HepG2 (cell line): ENCODE measurements around the gene POC1A. TPM values are rescaled to one million over a fixed set of nuclear protein-coding genes. Genes with fewer than 3 reads are reported as not detected.
A peak's percentile ranks its signal among the peaks of the same experiment; 100 is the strongest.

Experiments
- ATAC-seq: fragments of 200-7000 bp; cut with Tn5 transposase; 3 replicates; pipeline ENCODE4 v1.9.1; 2020; ENCODE audit warnings: mild to moderate bottlenecking, moderate library complexity
- BruUV-seq: library from RNA; stranded (reverse); fragments of 400-500 nt; replicated peaks from 2 replicates; lab custom pipeline; 2021; lab: Mats Ljungman, UMichigan
- CTCF ChIA-PET: fragments of 300-600 bp; formaldehyde crosslinking; extraction: SDS; loops from one replicate; lab custom pipeline; 2021; ENCODE audit warnings: low total read pairs, inconsistent platforms, low intra/inter-chr PET ratio; lab: Yijun Ruan, JAX
- POLR2A ChIA-PET: fragments of 350-600 bp; sonication (Branson Sonifier 250); formaldehyde crosslinking; loops from one replicate; lab custom pipeline; 2020; ENCODE audit warnings: antibody characterized with exemption, inconsistent platforms; lab: Yijun Ruan, JAX
- DNase-seq: peaks from one replicate; pipeline ENCODE4 v3.0.0-alpha.2; 2015; ENCODE audit warnings: low spot score
- FAIRE-seq: peaks from 3 replicates; lab custom pipeline; 2011; peaks lifted over from hg19 to GRCh38; lab: Jason Lieb, UNC
- H2AFZ ChIP-seq: one replicate; pipeline ENCODE4 v1.6.1; 2011; ENCODE audit warnings: low read length, inconsistent platforms
- H3K27ac ChIP-seq: fragments of 300-600 bp; 3 replicates; pipeline ENCODE4 v1.8.0; 2011; ENCODE audit warnings: mixed run types, mild to moderate bottlenecking, mixed read lengths, low read length, inconsistent platforms; ENCODE audit not compliant: insufficient read depth; ENCODE audit errors: extremely low read length
- H3K27me3 ChIP-seq, 2 experiments: fragments of 200-600 bp in 1 of 2; 2 replicates in 1 of 2; 3 replicates in 1 of 2; pipeline versions ENCODE4 v1.6.0 to v1.8.0; 2011; ENCODE audit warnings: low read length in 2 of 2, mild to moderate bottlenecking in 2 of 2, moderate library complexity in 2 of 2, inconsistent platforms in 1 of 2; ENCODE audit not compliant: insufficient read depth in 2 of 2, control insufficient read depth in 1 of 2
- H3K36me3 ChIP-seq, 2 experiments: fragments of 200-600 bp in 1 of 2; replicated peaks in 1 of 2; 2 replicates in 1 of 2; 3 replicates in 1 of 2; pipeline versions ENCODE4 v1.5.1 to v1.8.0; 2011; ENCODE audit warnings: low read length in 2 of 2, inconsistent platforms in 1 of 2; ENCODE audit not compliant: insufficient read depth in 2 of 2, control insufficient read depth in 1 of 2
- H3K4me1 ChIP-seq: 2 replicates; pipeline ENCODE4 v1.5.1; 2012; ENCODE audit warnings: low read length, inconsistent platforms; ENCODE audit not compliant: insufficient read depth
- H3K4me2 ChIP-seq: 2 replicates; pipeline ENCODE4 v1.6.0; 2011; ENCODE audit warnings: low read depth, low read length, inconsistent platforms
- H3K4me3 ChIP-seq, 3 experiments: fragments of 200-600 bp in 1 of 3; sonication (generic), shearing (Covaris generic) in 1 of 3; replicated peaks in 1 of 3; 2 replicates each; pipeline ENCODE4 v1.5.1; 2011 to 2016; ENCODE audit warnings: low read length in 3 of 3, inconsistent platforms in 2 of 3, low read depth in 2 of 3, mild to moderate bottlenecking in 2 of 3, control low read depth in 1 of 3, mixed read lengths in 1 of 3; ENCODE audit not compliant: insufficient read depth in 1 of 3
- H3K79me2 ChIP-seq: one replicate; pipeline ENCODE4 v1.6.1; 2011; ENCODE audit warnings: low read length, inconsistent platforms; ENCODE audit not compliant: insufficient read depth
- H3K9ac ChIP-seq: 2 replicates; pipeline ENCODE4 v1.6.0; 2011; ENCODE audit warnings: mild to moderate bottlenecking, low read depth, low read length, inconsistent platforms; ENCODE audit not compliant: insufficient read depth
- H3K9me3 ChIP-seq: 2 replicates; pipeline ENCODE4 v1.5.1; 2012; ENCODE audit warnings: mild to moderate bottlenecking, low read length
- H4K20me1 ChIP-seq: 2 replicates; pipeline ENCODE4 v1.6.0; 2011; ENCODE audit warnings: inconsistent platforms, mild to moderate bottlenecking, low read length, moderate library complexity; ENCODE audit not compliant: insufficient read depth
- MEF2D ChIP-seq: sonication (generic); formaldehyde crosslinking; IDR thresholded peaks from 2 replicates; pipeline ENCODE4 v1.5.1; 2020; ENCODE audit warnings: mild to moderate bottlenecking, missing genetic modification reagents
- ZC3H4 ChIP-seq: sonication (generic); formaldehyde crosslinking; IDR thresholded peaks from 2 replicates; pipeline ENCODE4 v1.4.0; 2020; ENCODE audit warnings: missing genetic modification reagents, borderline replicate concordance
- ZNF431 ChIP-seq: sonication (generic); formaldehyde crosslinking; IDR thresholded peaks from 2 replicates; pipeline ENCODE4 v1.9.0; 2022; ENCODE audit warnings: missing genetic modification reagents, low read depth, mild to moderate bottlenecking, borderline replicate concordance
- WGBS: methylation state at CpG from one replicate; pipeline ENCODE4 v1.1.6; 2017; ENCODE audit warnings: low lambda C conversion rate; 5-methylcytosine and 5-hydroxymethylcytosine counted together
- in situ Hi-C: cut with HindIII; loops from 2 replicates; pipeline ENCODE4 v1.10.0; 2017; ENCODE audit warnings: low pct_unique_long_range_greater_than_20kb; ENCODE audit not compliant: extremely low pct_ligation_motif_present
- intact Hi-C: fragments of 100-400 bp; cut with micrococcal nuclease; formaldehyde crosslinking; loops from one replicate; pipeline ENCODE4 v1.10.0; 2022; ENCODE audit not compliant: unreplicated experiment
- polyA plus RNA-seq, 8 experiments: library from polyadenylated mRNA; depleted of rRNA in 3 of 8; stranded (reverse) in 7 of 8; unstranded in 1 of 8; fragments of >200 nt; fragmentation: Illumina TruSeq in 4 of 8; extraction: Trizol in 4 of 8; gene quantifications; 2 replicates each; pipeline versions ENCODE4 v1.2.1 to v1.2.3, GENCODE V29; 2011 to 2016; ENCODE audit warnings: low read depth in 4 of 8, missing spikeins in 1 of 8, mixed read lengths in 1 of 8; ENCODE audit not compliant: insufficient read depth in 1 of 8
- total RNA-seq, 5 experiments: library from RNA; depleted of rRNA; stranded (reverse); fragments of >200 nt; fragmentation: Illumina TruSeq; extraction: Trizol; gene quantifications; 2 replicates each; pipeline ENCODE4 v1.2.3, GENCODE V29; 2016; ENCODE audit warnings: low read depth in 1 of 5
- TF ChIP-seq, protein P1 (sequence below): sonication (generic); formaldehyde crosslinking; IDR thresholded peaks from 2 replicates; pipeline ENCODE4 v1.4.0; 2020; ENCODE audit warnings: missing genetic modification reagents
- TF ChIP-seq, protein P2 (sequence below): sonication (generic); formaldehyde crosslinking; IDR thresholded peaks from 2 replicates; pipeline ENCODE4 v1.4.0; 2020; ENCODE audit warnings: missing genetic modification reagents

The POC1A gene
- total and polyA plus RNA-seq, 2 of the 13 experiments (the other 11 are each of a cell fraction or from before 2014, with no cell fraction given) = 14.6 to 20.0 TPM

DNA sequence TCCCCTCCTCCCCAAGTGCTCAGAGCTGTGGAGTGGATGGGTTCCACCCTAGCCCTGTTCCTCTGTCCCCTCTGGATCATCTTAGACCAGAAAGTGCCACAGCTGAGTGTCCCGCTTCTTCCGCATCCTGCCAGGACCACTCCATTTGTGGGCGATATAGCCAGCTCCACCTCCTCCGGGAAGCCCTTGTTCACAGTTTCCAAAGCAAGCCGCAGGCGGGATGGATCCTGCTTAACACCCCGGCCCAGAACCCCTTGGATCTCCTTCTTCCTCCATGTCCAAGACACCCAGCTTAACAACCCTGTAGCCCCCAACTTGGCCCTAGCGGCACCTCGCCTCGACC is 43.2 kb upstream of the POC1A start:
- no TSS peak for BruUV-seq

More for the DNA sequence above, 43.2 kb upstream of the POC1A start:
- Histone ChIP-seq H3K4me2 (peak overlapping the region; percentile 90), H3K4me1 (peaks cover 66% of the 10 kb centered on the region), H2AFZ (peak overlapping the region; percentile 1), H3K27ac (peak overlapping the region; percentile 44), H3K4me3 (peak overlapping the region; percentile 50 to 94 (median 59); a peak in 5 of 6 replicates), H3K27me3 (0 out of 5 replicates have a peak, but pooled peaks cover 0 to 5% of the 10 kb centered on the region in 2 experiments), H3K9me3 (no peaks in the 10 kb centered on the region), H3K9ac (peak overlapping the region; percentile 88), H4K20me1 (no peaks in the 10 kb centered on the region), H3K36me3 (peaks cover under 1 to 18% of the 10 kb centered on the region in 2 experiments; a peak in 4 of 5 replicates), H3K79me2 (peaks cover 11% of the 10 kb centered on the region)
- 0 out of 2 replicates have a peak, but pooled peaks have one; percentile 44 for TF ChIP-seq ZC3H4 (CRISPR knock-in tag)
- no peak for TF ChIP-seq MEF2D
- TF ChIP-seq, protein P1, sequence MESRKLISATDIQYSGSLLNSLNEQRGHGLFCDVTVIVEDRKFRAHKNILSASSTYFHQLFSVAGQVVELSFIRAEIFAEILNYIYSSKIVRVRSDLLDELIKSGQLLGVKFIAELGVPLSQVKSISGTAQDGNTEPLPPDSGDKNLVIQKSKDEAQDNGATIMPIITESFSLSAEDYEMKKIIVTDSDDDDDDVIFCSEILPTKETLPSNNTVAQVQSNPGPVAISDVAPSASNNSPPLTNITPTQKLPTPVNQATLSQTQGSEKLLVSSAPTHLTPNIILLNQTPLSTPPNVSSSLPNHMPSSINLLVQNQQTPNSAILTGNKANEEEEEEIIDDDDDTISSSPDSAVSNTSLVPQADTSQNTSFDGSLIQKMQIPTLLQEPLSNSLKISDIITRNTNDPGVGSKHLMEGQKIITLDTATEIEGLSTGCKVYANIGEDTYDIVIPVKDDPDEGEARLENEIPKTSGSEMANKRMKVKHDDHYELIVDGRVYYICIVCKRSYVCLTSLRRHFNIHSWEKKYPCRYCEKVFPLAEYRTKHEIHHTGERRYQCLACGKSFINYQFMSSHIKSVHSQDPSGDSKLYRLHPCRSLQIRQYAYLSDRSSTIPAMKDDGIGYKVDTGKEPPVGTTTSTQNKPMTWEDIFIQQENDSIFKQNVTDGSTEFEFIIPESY (CRISPR knock-in tag) = peak; percentile 15; the same call in 1 of the 2 replicates
- TF ChIP-seq ZNF431 (CRISPR knock-in tag) = peak; percentile 28; the same call in 1 of the 2 replicates
- TF ChIP-seq, protein P2, sequence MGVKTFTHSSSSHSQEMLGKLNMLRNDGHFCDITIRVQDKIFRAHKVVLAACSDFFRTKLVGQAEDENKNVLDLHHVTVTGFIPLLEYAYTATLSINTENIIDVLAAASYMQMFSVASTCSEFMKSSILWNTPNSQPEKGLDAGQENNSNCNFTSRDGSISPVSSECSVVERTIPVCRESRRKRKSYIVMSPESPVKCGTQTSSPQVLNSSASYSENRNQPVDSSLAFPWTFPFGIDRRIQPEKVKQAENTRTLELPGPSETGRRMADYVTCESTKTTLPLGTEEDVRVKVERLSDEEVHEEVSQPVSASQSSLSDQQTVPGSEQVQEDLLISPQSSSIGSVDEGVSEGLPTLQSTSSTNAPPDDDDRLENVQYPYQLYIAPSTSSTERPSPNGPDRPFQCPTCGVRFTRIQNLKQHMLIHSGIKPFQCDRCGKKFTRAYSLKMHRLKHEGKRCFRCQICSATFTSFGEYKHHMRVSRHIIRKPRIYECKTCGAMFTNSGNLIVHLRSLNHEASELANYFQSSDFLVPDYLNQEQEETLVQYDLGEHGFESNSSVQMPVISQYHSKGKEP (CRISPR knock-in tag) = no peak
- DNase-seq (no peak), FAIRE-seq (no peak), ATAC-seq (peak; percentile 34)
- 37% methylated on average over 10 of the region's 10 CpGs for WGBS
- ChIA-PET CTCF (no interaction called here), POLR2A (interaction anchor here (0.8 to 4.3 kb wide), 9 partner anchors 9 to 89 kb away, joined by 3 to 24 read pairs (median 4); partner anchors contain the start of genes GLYCTK and POC1A)
- intact Hi-C loops (loop anchor here (1.0 kb wide), 1 partner anchor 20 kb away; no protein-coding TSS in a partner anchor), in situ Hi-C loops (no loop called here)
